ENCODE data around the gene PPL. TPM values are rescaled to one million over a fixed set of nuclear protein-coding genes. Genes with fewer than 3 reads are reported as not detected.

PPL gene
- total RNA-seq, 2 donors from 2014 or later = 23.8 to 24.1 TPM

Other genes with a start within 250 kb of the PPL start
- 10 to 100 TPM; 10.7 to 14.2 TPM for gene NUDT16L1, start 243.6 kb downstream of the PPL start, total RNA-seq
- 10 to 100 TPM; 17.0 to 17.8 TPM for gene ANKS3, start 202.9 kb downstream of the PPL start, total RNA-seq
- under 1 TPM; 0.32 to 0.43 TPM for gene DNAAF8, start 202.6 kb downstream of the PPL start, total RNA-seq
- gene ZNF500, start 170.0 kb downstream of the PPL start, total RNA-seq = 1 to 10 TPM; 7.9 TPM
- gene SEPTIN12, start 148.8 kb downstream of the PPL start, total RNA-seq = not detected
- gene SMIM22, start 141.8 kb downstream of the PPL start, total RNA-seq = not detected
- 10 to 100 TPM; 12.9 to 23.5 TPM for gene ROGDI, start 134.5 kb downstream of the PPL start, total RNA-seq
- gene GLYR1, start 89.9 kb downstream of the PPL start, total RNA-seq = 10 to 100 TPM; 72.2 to 72.3 TPM
- 10 to 100 TPM; 25.5 to 27.7 TPM for gene UBN1, start 89.7 kb downstream of the PPL start, total RNA-seq
- gene SEC14L5, start 21.2 kb upstream of the PPL start, total RNA-seq = 1 to 10 TPM in 1 of 2 donors, under 1 TPM in 1; 0.86 to 1.1 TPM
- 1 to 10 TPM; 5.9 to 6.3 TPM for gene NAGPA, start 96.8 kb upstream of the PPL start, total RNA-seq
- 10 to 100 TPM; 32.3 to 54.2 TPM for gene C16orf89, start 128.8 kb upstream of the PPL start, total RNA-seq
- gene ALG1, start 134.7 kb upstream of the PPL start, total RNA-seq = 10 to 100 TPM; 14.7 to 16.4 TPM
- 1 to 10 TPM; 8.8 to 9.6 TPM for gene EEF2KMT, start 160.6 kb upstream of the PPL start, total RNA-seq